ENCODE data around the gene KLHL3.

The KLHL3 gene

DNA sequence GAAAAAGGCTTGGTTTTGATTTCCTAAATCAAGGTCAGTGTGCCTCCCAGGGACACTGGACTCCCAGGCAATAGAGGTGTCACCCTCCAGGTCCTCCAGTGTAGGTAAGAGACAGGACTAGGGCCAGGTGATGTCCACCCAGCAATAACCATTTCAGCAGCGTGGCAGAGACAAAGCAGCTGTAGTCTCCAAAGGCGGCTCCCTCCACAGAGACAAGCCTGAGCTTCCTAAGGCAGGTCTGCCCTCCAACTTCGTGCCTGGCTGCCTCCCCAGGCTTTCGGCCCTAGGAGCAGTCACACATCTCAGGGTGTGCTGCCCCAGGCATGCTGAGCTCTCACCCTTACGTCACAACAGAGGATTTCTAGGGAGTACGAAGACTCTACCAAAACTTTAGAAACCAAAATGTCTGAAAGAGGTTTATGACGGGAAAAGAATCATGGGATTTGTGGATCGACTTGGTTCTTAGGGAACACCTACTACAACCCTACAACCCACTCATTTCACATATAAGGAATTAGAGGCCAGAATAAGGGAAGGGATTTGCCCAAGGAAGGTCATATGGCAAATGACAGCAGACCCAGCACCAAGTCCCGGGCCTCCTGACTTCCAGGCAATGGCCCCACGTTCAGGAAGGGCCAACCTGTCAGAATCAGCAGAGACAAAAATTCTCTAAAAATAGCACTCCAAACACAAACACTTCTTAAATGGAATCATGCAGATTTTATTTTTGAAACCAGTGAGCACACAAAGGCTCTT lies 105.5 kb downstream of the KLHL3 start:
- DNase-seq: no peak

DNA sequence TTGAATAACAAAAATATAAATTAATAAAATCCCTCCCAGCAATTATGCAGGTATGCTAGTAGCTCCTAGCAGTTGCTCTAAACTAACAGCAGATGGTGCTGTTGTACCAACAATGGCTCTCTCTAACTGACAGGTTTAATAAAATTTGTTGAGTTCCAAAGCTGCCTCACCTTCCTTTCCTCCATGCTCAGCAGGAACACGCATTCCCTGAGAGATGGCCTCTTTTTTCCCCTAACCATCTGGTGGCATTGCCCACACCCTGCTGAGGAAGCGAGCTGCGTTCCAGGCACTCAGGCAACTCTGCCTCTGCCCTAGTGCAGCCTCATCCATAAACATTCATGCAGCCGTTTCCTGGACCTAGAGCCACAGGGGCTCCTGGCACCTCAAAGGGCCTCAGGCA lies 106.2 kb downstream of the KLHL3 start:
- peak; percentile 38 for DNase-seq

DNA sequence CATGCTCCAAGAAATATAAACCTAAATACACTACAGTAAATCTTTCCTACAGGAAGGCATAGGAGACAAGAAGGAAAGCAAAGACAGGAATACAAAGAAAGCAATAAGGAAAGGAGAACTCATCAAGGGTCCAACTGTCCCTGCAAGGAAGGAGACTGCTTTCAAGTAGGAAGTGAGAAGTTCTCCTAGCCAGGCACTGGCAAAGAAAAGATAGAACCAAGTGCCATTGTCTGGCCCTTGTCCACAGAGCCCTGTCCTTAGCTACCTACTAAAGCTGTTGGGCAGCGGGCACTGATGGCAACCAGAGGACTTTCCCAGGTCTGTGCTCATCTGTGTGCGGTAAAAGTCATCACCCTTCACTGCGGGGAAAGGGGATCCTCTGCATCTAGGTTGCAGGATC lies 108.2 kb downstream of the KLHL3 start:
- no peak for DNase-seq

DNA sequence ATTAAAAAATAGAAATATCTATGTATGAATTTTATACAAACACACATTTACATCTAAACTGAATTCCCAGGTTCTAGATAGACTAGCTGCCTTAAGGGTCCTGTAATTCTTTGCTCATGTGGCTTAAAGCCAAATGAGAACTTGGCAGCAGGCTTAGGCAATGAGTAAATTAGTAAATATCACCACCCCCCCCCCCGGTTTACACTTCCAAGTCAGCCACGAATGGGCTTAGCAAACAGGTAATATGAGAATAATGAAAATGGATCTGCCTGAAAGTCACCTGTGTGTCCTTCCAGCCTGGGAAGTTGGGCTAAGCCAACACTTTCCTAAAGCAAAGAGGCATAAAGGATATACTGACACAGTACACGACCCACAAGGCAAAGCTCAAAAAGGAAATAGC lies 108.6 kb downstream of the KLHL3 start:
- DNase-seq: peak; percentile 73

DNA sequence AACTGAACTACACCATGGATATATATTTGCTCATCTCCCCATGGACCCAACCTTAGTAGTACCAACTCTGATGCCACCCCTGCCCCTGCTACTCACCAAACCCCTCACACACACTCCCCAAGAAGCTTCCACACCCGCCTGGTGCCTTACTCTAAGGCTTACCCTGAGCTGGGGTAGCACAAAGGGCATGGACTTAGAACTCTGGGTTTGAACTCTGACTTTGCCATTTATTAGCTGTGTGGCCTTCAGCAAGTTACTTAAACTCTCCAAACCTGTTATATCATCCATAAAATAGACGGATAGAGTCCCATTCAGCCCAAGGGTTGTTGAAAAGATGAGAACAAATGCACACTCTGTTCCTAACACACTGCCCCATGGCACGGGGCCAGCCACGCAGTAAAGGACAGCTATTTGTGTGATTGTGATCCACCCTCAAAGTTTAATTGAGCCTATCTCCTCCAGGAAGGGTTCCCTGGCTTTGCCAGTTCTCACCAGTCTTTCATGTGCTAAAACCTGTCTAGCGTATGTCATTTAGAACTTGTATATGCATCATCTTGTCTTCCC lies 111.0 kb downstream of the KLHL3 start:
- no peak for DNase-seq

DNA sequence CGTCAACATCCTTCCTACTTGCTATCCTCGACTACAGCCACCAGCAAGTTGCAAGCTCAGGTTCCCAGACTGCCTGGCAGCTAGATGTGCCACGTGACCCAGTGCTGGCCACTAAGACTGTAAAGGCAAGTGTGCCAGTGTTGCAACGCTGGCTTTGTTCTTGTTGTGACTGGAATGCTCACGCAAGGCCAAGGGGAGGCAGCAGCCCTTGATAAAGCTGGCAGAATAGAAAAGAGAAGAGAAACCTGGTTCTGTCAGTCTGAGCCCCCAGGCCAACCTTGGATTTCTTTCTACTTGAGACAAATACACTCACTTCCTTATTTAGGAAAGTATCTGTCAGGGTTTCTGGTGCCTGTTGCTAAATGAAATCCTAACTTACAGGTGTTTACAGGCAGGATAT lies 113.0 kb downstream of the KLHL3 start:
- no peak for DNase-seq

DNA sequence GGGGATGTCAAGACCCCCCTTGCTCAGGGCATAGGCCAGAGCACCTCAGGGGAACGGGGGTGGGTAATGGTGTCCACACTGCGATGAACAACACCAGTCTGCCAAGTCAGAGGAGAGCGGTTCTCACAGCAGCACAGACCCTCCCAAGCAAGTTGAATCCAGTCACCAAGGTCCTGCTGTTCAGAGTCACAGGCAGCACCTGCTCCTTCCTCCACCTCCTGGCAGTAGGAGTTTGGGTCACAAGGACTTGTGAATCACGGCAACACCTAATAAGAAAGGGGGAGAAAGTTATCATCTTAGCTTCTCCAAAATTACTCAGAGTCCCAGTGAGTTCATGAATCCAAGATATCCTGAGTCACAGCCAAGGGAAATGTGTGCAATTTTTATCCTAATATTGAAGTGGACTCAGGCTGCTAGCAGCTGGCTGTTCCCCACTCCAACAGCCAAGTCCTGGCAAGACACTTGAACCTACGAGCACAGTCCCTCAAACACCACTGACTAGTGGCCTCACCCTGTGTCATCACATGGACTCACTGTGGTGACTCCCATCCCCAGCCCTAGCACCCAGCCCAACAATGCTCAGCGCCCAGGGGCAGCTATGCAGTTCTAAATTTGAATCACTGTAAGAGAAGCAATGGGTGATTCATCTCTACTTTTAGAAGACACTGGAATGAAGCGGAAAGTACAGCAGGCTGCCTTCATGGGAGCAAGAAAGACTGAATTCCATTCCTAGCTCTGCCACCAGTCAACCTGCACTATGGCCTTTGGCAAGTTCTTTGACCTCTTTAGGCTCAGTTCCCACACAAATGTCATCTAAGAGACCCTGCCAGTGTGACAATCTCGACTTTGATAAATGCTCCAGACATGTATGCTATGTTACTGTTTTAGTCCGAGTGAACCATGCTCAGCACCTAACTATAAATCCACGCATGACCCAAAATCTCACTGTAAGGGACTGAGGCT lies 113.7 kb downstream of the KLHL3 start:
- DNase-seq: no peak

DNA sequence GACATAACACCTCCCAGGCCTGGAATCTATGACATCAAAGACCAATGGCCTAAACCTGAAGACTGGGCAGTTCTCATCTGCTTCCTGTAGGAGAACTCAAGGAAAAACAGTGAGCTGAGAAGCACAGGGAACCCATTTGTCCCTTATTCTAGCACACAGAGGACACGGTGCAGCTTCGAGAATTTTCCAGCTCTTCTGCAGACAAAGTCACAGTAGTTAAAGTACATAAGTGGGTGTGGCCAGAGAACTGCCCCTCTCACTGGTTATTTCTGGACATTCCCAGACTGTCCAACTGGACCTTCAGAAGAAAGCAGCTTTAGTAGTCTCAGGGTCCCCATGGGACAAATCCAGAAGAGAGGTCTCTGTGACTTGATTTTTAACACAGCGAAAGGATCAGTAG lies 114.6 kb downstream of the KLHL3 start:
- DNase-seq: no peak

DNA sequence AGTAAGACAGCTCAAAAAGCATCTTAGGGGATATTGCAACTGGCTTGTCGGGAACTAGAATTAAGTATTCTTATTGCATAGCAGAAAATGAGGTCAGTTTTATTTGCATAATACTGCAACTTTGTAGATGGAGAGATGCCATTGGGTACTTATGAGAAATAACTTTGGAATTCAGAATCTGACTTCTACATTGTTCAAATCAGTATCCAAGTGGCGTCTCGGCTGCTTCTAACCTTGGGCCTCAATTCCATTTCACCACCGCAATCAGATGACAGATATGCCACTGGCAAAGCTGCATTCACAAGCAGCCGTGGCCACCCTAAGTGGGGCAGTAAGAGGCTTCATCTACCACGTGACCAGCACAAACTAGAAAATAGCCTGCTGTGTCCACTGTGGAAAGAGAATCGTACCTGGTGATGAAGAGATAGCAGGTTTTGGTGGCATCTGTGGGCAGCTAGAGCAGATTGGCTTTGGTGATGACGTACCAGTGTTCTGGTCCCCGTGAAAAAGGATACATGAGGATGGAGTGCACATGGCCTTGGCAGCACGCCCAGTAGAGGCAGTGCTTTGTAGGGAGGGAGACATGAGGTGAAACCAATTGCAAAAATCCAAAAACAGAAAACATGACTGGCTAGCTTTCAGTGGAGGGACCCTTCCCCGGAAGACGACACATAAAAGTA lies 116.6 kb downstream of the KLHL3 start:
- peak; percentile 75 for DNase-seq

DNA sequence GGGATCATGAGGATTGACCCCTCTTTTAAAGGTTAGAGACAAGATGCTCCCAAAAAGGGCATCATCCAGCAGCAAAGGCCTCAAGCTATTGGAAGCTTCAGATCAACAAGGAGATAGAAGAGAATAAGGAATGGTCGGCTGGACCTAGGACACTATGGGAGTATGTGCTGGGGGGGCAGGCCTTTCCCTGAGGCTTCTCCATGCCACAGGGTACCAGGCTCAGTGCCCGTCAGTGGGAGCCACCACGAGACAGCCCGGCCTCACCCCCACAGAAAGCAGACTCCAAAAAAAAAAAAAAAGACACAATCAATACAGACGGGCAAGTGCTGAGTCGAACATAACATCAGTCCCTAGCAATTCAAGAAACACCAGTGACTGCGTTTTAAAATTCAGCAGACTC lies 117.4 kb downstream of the KLHL3 start:
- DNase-seq: no peak

DNA sequence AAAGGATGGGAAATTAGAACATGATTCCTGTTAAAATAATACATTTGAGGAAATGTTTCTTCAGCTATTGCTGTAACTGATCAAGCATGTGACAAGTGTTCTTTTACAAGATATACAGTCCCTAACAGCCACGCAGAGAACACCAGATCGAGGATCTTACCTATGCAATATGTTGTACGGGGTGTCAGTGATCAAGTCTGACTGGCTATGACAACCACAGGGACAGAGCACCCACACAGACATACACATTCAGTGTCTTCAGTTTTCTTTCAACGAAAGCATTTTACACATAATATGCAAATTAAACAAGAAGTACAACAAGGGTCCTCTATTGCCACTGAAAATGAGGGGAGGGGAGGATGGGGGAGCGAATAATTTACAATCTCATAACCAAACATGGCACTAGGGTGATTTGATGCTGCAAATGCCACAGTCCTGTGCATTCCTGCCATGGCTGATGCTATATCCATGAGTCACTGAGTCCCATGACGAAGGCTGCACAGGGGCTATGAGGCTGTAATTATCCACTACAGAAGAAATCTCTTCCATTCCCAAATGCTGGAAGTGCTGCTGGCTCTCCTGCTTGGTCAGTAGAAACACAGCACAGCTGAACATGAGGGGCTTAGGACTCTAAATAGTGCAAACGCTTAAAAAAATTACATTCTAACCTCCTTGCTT lies 118.2 kb downstream of the KLHL3 start:
- no peak for DNase-seq

DNA sequence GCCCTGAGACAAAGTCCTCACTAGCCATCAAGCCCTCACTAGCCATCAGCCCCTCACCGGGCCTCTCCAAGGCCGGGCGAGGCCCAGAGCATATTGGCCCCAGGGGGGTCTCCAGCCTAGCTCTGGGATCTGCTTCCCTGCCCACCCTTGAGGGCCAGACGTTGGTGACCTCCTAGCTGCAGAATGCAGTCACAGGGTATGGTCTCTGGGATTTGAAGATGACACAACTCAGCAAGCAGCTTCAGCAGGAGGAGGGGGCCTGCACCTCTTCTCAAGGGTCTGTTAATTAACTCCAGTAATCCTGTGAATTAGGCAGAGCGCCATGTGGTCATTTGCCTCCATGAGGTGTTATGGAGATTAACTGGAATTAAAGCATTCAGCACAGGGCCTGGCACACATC lies 119.8 kb downstream of the KLHL3 start:
- no peak for DNase-seq

DNA sequence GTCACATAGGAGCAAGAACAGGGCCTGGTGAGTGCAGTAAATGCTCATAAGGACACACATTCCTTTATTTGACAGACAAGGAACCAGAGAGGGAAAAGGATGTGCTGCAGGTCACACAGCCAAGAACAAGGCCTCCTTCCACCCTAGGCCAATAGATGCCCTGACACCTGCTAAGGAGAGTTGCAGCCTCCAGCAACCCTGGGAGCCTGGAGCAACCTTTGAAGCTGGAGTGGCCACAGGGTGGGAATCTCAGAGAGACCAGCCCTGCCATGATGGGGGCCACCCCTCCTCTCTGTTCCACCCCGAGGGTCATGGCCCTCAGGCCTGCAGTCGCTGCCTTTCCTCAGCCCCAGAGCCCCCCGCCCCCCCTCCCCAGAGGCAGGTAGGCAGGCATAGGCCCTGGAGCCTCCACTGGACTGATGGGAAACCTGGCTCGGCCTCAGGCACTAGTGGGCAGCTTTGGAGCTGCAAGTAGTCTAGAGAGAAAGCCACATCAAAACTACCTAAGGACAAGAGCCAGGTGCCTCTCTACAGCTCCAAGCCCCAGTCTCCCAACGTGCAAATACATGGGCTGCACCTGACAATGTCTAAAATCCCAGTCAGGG lies 120.6 kb downstream of the KLHL3 start:
- no peak for DNase-seq

DNA sequence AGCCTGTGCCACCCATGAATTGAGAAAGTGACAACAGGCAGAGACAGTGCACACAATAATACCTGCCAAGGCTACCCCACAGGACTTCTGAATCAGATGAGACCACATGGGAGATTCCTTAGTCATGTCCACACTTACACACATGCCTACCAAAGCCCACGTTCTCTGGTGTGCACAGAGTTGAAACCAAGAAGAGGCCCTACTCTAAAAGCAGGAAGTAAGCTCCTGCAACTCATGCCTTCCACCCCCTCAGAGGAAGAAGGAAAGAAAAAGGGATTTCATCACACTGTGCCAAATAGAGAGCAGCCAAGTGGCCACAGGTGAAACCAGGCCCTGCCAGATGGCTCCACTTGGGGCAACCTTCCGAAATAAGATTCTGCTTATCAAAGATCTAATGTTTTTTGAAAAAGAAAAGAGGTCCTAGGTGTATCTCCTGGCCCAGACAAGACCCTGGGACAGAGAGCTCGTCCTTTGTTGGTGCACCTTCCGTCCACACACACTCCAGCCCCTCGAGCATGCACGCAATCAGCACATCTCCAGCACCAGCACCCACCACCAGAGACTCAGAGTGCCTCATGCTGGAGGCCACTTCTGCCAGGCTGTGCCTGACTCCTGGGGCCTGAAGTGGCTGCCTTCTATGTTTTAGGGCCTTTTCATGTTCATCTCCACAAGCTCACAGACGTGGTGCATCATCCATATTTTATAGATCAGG lies 122.2 kb downstream of the KLHL3 start:
- DNase-seq: no peak

DNA sequence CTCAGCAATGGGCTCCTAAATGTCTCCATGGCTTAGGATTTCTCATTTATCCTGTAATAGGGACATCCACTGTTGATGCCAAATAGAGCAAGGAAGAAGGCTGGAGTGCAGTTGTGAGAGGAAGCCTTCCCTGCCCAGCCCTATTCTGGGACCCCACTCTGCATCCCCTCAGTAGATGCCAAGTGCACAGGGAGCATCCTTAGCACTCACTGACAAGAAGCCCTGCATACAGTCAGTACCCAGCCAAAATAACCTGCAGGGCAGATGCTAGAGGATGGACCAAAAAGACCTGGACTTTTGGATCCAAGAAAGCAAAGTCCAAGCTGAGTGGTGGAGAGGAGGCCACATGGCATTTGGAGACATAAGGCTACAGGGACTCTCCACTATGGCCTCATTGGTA lies 123.3 kb downstream of the KLHL3 start:
- DNase-seq: no peak

DNA sequence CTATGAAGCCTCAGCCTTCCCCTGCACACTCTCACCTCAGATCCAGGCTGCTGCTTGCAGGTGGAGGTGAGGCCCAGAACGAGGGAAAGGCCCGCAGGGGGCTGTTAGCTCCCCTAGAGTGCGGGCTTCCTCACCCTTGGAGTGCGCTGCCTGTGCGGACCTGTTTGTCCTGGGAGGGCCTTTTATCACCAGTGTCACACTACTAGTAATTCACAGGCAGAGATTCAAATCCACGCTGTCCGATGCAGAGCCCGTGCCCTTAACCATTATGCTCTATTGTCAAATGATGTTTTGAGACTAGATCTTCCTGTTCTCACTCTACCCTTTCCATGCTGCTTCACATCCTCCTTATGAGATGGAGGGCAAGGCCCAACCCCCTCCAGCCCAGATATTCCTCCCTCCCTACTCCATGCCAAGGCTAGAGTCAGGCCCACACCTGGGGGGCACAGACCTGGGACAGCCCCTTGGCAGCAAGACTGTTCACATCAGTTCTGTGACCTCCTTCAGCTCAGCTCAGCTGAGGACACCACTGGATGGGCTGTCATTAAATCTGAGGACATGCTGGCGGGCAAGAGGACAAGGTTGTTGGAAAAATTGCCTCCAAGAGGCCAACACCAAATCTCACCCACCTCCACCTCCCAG lies 124.0 kb downstream of the KLHL3 start:
- no peak for DNase-seq

DNA sequence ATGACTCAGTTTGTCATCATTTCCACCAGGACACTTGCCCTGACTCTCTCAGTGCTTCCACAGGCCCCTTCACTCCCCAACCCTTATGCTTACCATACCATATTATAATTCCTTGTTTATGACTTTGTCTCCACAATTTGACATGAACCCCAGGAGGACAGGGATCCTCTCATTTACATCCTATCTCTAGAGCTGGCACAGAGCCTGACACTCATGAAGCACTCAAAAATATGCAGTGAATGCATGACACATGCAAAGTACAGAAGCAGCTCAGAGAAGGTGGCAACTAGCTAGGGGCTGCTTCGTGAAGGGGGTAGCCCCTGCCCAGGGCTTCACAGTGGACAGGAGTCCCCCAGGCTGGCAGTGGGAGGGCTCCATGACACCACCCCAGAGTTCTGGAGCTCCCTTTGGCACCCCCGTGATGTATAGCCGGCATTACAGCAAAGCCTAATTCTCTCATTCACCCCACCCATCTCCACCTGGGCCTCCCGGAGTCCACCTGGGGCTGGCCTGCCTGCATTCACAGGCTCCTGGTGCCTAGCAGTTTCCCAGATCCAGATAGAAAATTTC lies 124.8 kb downstream of the KLHL3 start:
- DNase-seq: no peak

DNA sequence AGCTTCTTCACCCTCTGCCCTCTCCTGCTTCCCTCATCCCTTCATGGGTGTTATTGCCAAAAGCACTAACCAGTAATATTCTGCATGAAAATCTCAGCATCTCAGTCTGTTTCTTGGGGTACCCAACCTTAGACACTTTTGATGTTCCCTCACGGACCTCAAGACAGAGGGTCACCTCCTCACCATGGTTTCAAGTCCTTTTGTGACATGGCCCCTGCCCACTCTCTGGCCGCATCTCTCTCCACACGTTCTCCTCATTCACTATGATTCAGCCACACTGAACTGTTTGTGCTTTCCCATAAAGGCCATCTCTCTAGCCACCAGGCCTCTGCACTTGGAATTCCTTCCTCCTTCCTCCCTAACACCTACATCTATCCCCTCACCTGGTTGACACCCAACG lies 125.3 kb downstream of the KLHL3 start:
- no peak for DNase-seq

DNA sequence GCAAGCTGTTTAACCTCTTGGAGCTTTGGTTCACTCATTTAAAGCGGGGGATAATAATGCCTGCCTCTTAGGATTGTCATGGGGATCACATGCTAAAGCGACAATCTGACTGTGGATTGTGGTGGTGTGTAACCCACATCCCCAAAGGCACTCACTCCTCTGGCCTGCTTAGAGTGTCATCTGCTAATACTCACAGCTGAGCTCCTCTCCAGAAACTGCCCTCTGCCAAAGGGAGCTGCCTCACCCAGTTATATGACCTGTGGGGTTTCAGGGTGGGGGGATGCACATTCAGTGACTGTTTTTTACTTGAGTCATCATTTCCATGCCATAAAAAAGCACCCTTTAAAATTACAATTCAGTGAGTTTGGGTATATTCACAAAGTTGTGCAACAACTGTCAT lies 126.8 kb downstream of the KLHL3 start:
- no peak for DNase-seq

DNA sequence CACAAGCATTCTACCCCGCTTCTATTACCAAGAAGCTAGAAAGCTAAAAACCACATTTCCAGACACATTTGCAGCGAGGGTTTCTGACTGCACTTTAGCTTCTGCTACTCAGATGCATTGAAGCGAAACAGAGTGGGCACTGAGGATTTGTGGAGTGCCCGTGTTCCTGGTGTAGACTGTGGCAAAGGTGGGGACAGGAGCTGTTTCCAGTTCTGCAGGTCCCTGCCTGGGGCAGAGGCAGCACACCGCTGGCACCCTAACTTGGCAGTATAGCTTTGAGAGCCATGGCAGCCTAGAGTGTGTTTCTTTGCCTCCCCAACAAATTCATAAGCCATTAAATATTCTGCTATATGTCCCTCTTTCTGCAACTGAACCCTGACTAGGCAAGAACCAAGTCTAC lies 128.1 kb downstream of the KLHL3 start:
- DNase-seq: no peak

DNA sequence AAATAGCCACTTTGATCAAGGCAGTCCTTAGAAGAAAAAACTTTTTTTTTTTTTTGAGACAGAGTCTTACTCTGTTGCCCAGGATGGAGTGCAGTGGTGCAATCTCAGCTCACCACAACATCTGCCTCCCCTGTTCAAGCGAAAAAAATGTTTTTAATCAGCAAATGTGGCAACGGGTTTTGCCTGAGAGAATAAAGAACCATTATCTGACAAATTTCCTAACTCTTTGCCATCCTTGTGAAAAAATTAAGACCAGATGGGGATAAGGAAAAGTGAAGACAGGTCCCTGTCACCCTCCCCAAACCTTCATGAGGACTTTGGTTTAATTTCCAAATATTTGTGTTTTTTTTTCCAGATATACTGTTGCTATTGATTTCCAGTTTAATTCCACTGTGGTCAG lies 129.5 kb downstream of the KLHL3 start:
- no peak for DNase-seq
